ENCODE measurements around the gene HHAT. TPM values are rescaled to one million over a fixed set of nuclear protein-coding genes. Genes with fewer than 3 reads are reported as not detected.

HHAT gene
- total RNA-seq, 1 donor from 2014 or later = 4.7 TPM

DNA sequence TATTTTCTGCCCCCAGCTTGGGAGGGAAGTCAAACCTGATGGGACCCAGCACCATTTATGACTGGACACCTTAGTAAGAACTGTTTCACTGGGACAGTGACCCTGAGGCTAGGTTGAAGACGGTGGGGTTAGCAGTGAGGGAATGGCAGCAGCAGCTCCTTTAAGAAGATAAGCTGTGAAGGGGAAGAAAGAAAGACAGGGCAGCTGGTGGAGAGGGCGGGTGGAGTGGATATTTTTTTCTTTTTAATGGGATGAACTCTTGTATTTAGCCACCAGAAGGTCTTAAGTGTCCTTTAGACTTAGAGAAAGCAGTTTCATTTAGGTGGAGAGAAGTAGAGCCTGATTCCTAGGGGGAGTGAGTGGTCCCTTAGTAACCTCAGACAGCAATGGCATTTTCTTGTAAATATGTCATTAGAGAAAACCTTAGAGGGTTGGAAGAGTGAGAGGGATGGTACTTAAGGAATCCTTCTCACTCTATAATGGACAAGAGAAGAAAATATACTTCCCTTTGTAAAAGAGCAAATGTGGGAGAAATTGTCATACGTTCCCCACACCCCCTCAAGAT lies 187.5 kb downstream of the HHAT start:
- no peak overlapping the region for H3K9ac ChIP-seq (ENCODE audit: low read depth in 1 of 3, low read length in 3 of 3)
- no peaks in the 10 kb centered on the region for H3K36me3 ChIP-seq (ENCODE audit: control insufficient read depth in 3 of 3, insufficient read depth in 3 of 3, low read length in 3 of 3)
- H3K4me3 ChIP-seq (ENCODE audit: low read length in 3 of 3) = no peak overlapping the region
- H3K27me3 ChIP-seq (ENCODE audit: control insufficient read depth in 3 of 3, insufficient read depth in 3 of 3, low read length in 3 of 3) = peaks cover 0 to 2% (median 0%) of the 10 kb centered on the region in 3 donors
- no peaks in the 10 kb centered on the region for H3K9me3 ChIP-seq (ENCODE audit: control insufficient read depth in 3 of 3, low read length in 3 of 3)
- no peak overlapping the region for H3K27ac ChIP-seq (ENCODE audit: low read depth, low read length)
- no peaks in the 10 kb centered on the region for H3K4me1 ChIP-seq (ENCODE audit: control insufficient read depth in 3 of 3, insufficient read depth in 3 of 3, low read length in 3 of 3)

DNA sequence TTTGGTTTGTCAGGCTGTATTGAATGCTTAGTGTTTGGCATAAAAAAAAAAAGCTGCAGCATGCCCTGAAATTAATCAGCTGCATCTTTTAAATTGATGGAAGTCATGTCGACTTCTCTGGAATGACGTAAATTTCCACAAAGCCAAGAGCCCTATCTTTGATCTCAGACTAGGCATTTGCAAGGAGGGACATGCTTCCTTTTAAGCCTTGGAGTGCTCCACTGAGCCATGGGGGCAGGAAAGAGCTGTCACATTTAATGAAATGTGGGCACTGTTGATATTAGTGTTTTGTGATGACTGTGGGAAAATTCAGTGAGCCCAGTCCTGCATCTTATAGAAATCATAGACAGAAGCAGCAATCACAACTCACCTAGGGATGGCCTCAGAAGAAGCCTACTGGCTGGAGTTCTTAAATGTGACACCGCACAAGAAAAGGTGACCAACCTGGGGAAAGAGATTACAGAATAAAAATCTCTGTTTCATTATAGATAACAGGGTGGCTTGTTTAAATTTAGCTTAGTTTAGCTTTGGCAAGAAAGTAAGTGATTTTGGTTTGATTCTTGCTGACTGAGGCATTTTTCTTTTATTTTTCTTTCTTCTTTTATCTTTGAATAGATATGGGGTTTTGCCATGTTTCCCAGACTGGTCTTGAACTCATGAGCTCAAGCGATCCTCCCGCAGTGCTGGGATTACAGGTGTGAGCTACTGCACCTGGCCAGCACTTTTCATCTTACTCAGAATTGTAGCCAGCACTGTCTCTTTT lies 188.2 kb downstream of the HHAT start:
- no peak overlapping the region for H3K9ac ChIP-seq (ENCODE audit: low read depth in 1 of 3, low read length in 3 of 3)
- no peaks in the 10 kb centered on the region for H3K36me3 ChIP-seq (ENCODE audit: control insufficient read depth in 3 of 3, insufficient read depth in 3 of 3, low read length in 3 of 3)
- no peak overlapping the region for H3K27ac ChIP-seq (ENCODE audit: low read depth, low read length)
- H3K9me3 ChIP-seq (ENCODE audit: control insufficient read depth in 3 of 3, low read length in 3 of 3) = no peaks in the 10 kb centered on the region
- peaks cover 0 to 2% (median 0%) of the 10 kb centered on the region in 3 donors for H3K27me3 ChIP-seq (ENCODE audit: control insufficient read depth in 3 of 3, insufficient read depth in 3 of 3, low read length in 3 of 3)
- no peaks in the 10 kb centered on the region for H3K4me1 ChIP-seq (ENCODE audit: control insufficient read depth in 3 of 3, insufficient read depth in 3 of 3, low read length in 3 of 3)
- no peak overlapping the region for H3K4me3 ChIP-seq (ENCODE audit: low read length in 3 of 3)

DNA sequence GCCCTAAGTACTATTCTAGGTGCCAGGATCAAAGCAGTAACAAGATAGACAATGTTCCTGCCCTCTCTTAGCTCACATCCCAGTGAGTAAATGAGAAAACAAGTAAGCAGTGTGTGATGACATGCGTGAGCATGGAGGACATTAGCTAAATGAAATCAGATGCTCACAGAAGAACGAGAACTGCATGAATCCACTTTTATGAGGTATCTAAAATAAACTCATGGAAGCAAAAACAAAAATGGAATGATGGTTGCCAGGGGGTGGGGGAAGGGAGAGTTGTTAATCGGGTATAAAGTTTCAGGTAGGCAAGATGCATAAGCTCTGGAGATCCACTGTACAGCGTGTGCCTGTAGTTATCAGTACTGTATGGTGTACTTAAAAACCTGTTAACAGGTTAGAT lies 195.1 kb downstream of the HHAT start:
- Histone ChIP-seq H3K4me3 (ENCODE audit: low read length in 3 of 3) (no peak overlapping the region), H3K9ac (ENCODE audit: low read depth in 1 of 3, low read length in 3 of 3) (no peak overlapping the region), H3K36me3 (ENCODE audit: control insufficient read depth in 3 of 3, insufficient read depth in 3 of 3, low read length in 3 of 3) (no peaks in the 10 kb centered on the region), H3K27ac (ENCODE audit: low read depth, low read length) (no peak overlapping the region), H3K27me3 (ENCODE audit: control insufficient read depth in 3 of 3, insufficient read depth in 3 of 3, low read length in 3 of 3) (no peaks in the 10 kb centered on the region), H3K4me1 (ENCODE audit: control insufficient read depth in 3 of 3, insufficient read depth in 3 of 3, low read length in 3 of 3) (no peaks in the 10 kb centered on the region), H3K9me3 (ENCODE audit: control insufficient read depth in 3 of 3, low read length in 3 of 3) (no peaks in the 10 kb centered on the region)

DNA sequence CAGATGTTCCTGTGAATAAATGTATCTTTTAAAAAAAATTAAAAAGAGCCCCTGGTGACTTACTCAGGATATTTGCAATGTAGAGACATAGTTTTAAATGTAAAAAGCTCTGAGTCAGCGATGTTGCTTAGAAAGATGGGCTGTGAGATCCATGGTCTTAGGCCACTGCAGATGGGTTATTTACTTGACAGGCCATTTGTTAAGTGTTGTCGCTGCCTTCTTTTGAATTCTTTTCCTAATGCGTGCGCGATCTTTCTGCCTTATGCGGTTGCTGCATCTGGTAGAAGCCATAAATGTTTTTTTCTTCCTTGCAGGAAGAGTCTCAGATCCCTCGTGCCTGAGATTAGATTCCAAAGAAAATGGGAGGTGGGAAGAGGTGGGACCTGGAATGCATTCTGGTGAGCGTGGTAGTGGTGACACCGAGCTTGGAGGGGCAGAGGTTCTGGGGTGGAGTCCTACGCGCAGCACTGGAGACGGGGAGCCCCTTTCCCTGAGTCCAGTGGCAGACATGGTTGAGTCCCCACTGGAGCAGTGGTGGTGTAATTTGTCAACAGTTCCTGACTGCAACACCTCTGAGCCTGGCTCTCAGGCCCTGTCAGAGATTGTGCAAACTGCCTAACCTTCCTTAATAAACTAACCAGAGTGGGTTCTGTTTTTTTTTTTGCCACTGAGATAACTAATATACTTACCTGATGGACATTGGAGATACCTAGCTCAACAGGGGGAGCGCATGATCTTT lies 197.2 kb downstream of the HHAT start:
- no peak overlapping the region for H3K27ac ChIP-seq (ENCODE audit: low read depth, low read length)
- H3K4me1 ChIP-seq (ENCODE audit: control insufficient read depth in 3 of 3, insufficient read depth in 3 of 3, low read length in 3 of 3) = no peaks in the 10 kb centered on the region
- H3K27me3 ChIP-seq (ENCODE audit: control insufficient read depth in 3 of 3, insufficient read depth in 3 of 3, low read length in 3 of 3) = no peaks in the 10 kb centered on the region
- no peak overlapping the region for H3K4me3 ChIP-seq (ENCODE audit: low read length in 3 of 3)
- H3K9ac ChIP-seq (ENCODE audit: low read depth in 1 of 3, low read length in 3 of 3) = no peak overlapping the region
- H3K36me3 ChIP-seq (ENCODE audit: control insufficient read depth in 3 of 3, insufficient read depth in 3 of 3, low read length in 3 of 3) = no peaks in the 10 kb centered on the region
- H3K9me3 ChIP-seq (ENCODE audit: control insufficient read depth in 3 of 3, low read length in 3 of 3) = no peaks in the 10 kb centered on the region

DNA sequence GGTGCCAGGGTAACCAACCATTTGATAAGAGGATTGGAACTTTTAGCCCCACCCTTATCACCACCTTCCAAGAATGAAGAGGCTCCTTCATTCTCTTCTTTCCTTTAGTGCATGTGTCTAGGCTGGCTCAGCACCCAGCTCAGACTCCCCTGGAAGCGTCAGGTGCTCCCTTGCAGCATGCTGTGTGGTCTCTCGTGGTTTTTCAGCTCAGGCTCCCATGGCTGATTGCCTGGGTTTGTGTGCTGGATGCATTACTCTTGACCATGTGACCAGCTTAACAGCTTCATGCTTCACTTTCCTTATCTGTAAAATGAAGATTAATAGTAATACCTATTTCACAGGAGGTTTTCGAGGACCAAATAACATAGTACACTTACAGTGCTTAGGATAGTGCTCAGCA lies 198.4 kb downstream of the HHAT start:
- Histone ChIP-seq H3K4me1 (ENCODE audit: control insufficient read depth in 3 of 3, insufficient read depth in 3 of 3, low read length in 3 of 3) (no peaks in the 10 kb centered on the region), H3K9me3 (ENCODE audit: control insufficient read depth in 3 of 3, low read length in 3 of 3) (no peaks in the 10 kb centered on the region), H3K27ac (ENCODE audit: low read depth, low read length) (no peak overlapping the region), H3K9ac (ENCODE audit: low read depth in 1 of 3, low read length in 3 of 3) (no peak overlapping the region), H3K27me3 (ENCODE audit: control insufficient read depth in 3 of 3, insufficient read depth in 3 of 3, low read length in 3 of 3) (no peaks in the 10 kb centered on the region), H3K4me3 (ENCODE audit: low read length in 3 of 3) (no peak overlapping the region), H3K36me3 (ENCODE audit: control insufficient read depth in 3 of 3, insufficient read depth in 3 of 3, low read length in 3 of 3) (no peaks in the 10 kb centered on the region)

DNA sequence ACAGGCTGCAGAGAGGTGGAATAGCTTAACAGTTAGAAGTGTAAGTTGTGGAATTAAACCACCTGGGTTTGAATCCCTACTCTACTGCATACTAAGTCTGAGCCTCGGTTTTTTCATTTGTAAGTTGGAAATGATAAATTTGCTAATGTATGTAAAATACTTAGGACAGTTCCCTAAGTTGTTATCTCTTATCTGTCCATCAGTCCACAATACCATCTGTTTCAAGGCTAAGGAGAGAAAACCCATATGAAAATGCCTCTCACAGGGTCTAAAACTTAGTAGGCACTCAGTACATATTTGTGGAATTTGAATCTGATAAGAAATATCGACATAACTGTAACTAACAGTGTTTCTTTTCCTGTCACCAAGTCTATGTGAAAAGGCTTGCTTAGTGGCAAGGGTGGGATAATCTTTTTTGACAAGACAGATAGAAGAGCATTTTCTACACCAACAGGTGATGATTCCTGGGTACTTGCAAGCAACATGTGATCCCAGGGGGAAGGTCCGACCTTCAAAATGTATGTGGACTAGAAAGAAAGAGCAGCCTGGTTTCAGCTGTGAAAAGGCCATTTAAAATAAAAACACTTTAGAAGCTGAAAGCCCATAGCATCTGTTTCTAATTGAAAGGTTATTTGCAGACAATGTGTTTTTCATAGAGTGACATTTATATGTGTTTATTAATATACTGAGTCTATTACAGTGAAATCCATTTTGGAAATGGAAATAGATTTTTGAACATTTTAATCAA lies 202.9 kb downstream of the HHAT start:
- H3K9me3 ChIP-seq (ENCODE audit: control insufficient read depth in 3 of 3, low read length in 3 of 3) = no peaks in the 10 kb centered on the region
- H3K4me1 ChIP-seq (ENCODE audit: control insufficient read depth in 3 of 3, insufficient read depth in 3 of 3, low read length in 3 of 3) = no peaks in the 10 kb centered on the region
- H3K27me3 ChIP-seq (ENCODE audit: control insufficient read depth in 3 of 3, insufficient read depth in 3 of 3, low read length in 3 of 3) = no peaks in the 10 kb centered on the region
- no peaks in the 10 kb centered on the region for H3K36me3 ChIP-seq (ENCODE audit: control insufficient read depth in 3 of 3, insufficient read depth in 3 of 3, low read length in 3 of 3)
- no peak overlapping the region for H3K9ac ChIP-seq (ENCODE audit: low read depth in 1 of 3, low read length in 3 of 3)
- no peak overlapping the region for H3K4me3 ChIP-seq (ENCODE audit: low read length in 3 of 3)
- H3K27ac ChIP-seq (ENCODE audit: low read depth, low read length) = no peak overlapping the region

DNA sequence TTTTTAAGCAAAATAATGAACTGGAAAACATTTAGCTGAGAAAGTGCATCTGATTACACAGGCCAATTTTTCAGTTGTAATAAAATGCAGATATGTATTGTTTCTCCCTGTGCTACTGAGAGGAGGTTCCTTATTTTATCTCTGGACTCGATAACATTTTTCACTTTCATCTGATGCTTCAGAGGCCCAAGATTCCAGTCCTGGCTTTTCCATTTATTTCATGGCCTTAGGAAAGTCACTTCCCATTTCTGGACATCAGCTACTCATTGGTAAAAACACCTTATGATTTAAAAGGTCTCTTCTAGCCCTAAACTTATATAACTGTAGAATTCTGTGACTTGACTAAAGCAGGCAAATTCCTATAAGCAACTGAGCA lies 203.5 kb downstream of the HHAT start:
- Histone ChIP-seq H3K9ac (ENCODE audit: low read depth in 1 of 3, low read length in 3 of 3) (no peak overlapping the region), H3K4me3 (ENCODE audit: low read length in 3 of 3) (no peak overlapping the region), H3K27ac (ENCODE audit: low read depth, low read length) (no peak overlapping the region), H3K36me3 (ENCODE audit: control insufficient read depth in 3 of 3, insufficient read depth in 3 of 3, low read length in 3 of 3) (no peaks in the 10 kb centered on the region), H3K9me3 (ENCODE audit: control insufficient read depth in 3 of 3, low read length in 3 of 3) (no peaks in the 10 kb centered on the region), H3K4me1 (ENCODE audit: control insufficient read depth in 3 of 3, insufficient read depth in 3 of 3, low read length in 3 of 3) (no peaks in the 10 kb centered on the region), H3K27me3 (ENCODE audit: control insufficient read depth in 3 of 3, insufficient read depth in 3 of 3, low read length in 3 of 3) (no peaks in the 10 kb centered on the region)

DNA sequence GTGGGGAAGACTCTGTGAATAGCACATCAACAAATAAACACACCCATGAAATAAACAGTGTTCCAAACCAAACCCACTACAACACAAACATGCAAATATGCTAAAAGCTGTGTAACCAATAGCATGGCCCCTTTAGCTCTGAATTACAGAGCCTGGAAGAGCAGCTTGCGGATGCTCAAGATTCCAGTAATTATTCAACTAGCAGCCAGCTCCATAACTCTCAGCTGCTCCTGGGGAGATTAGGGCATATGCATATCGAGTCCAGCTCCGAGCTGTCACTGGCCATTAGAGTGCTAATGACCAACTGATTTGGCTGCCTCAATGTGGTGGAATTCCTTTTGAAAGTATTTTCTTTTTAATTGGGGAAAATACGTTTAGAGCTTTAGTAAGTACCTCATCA lies 207.1 kb downstream of the HHAT start:
- Histone ChIP-seq H3K9ac (ENCODE audit: low read depth in 1 of 3, low read length in 3 of 3) (no peak overlapping the region), H3K4me3 (ENCODE audit: low read length in 3 of 3) (no peak overlapping the region), H3K27ac (ENCODE audit: low read depth, low read length) (no peak overlapping the region)

DNA sequence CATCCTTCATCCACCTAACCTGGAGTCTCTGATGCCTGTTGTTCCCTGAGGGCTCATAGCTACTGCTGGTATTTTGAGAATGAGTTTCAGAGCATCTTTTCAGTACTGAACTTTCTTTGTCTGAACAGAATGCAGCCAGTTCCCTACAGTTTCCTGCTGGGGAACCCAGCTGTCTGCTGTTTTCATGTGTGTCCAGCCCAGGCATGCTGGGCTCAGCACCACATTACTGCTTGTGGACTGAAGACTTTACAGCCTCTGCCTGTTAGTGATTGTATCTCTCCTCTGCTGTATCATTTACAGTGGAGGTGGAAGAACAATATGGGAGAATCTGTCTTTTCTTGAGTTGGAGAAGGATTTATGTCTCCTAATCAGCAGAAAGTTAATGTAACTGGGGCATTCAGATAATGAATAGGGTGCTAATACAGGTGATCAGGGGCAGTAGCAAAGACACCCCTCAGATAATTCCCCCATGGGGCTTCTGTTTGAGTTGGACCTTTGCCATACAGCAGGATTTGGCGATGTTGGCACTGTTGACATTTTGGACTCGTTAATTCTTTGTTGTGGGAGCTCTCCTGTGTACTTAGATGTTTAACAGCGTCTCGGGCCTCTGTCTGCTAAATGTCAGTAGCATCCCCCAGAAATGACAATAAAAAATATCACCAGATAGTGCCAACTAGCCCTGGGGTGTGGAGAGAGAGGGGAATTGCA lies 207.7 kb downstream of the HHAT start:
- H3K27ac ChIP-seq (ENCODE audit: low read depth, low read length) = no peak overlapping the region
- H3K9me3 ChIP-seq (ENCODE audit: control insufficient read depth in 3 of 3, low read length in 3 of 3) = no peaks in the 10 kb centered on the region
- H3K9ac ChIP-seq (ENCODE audit: low read depth in 1 of 3, low read length in 3 of 3) = no peak overlapping the region
- no peaks in the 10 kb centered on the region for H3K4me1 ChIP-seq (ENCODE audit: control insufficient read depth in 3 of 3, insufficient read depth in 3 of 3, low read length in 3 of 3)
- H3K36me3 ChIP-seq (ENCODE audit: control insufficient read depth in 3 of 3, insufficient read depth in 3 of 3, low read length in 3 of 3) = no peaks in the 10 kb centered on the region
- H3K4me3 ChIP-seq (ENCODE audit: low read length in 3 of 3) = no peak overlapping the region
- no peaks in the 10 kb centered on the region for H3K27me3 ChIP-seq (ENCODE audit: control insufficient read depth in 3 of 3, insufficient read depth in 3 of 3, low read length in 3 of 3)

More for the DNA sequence above, 207.1 kb downstream of the HHAT start:
- Histone ChIP-seq H3K9me3 (ENCODE audit: control insufficient read depth in 3 of 3, low read length in 3 of 3) (no peaks in the 10 kb centered on the region), H3K27me3 (ENCODE audit: control insufficient read depth in 3 of 3, insufficient read depth in 3 of 3, low read length in 3 of 3) (no peaks in the 10 kb centered on the region), H3K4me1 (ENCODE audit: control insufficient read depth in 3 of 3, insufficient read depth in 3 of 3, low read length in 3 of 3) (no peaks in the 10 kb centered on the region), H3K36me3 (ENCODE audit: control insufficient read depth in 3 of 3, insufficient read depth in 3 of 3, low read length in 3 of 3) (no peaks in the 10 kb centered on the region)

Data from skeletal muscle tissue (tissue), 4 donors.